Cerebellar cortex (tissue), 1 donor: Measurements from ENCODE around the gene FIZ1.

Source experiments
- DNase-seq: peaks from one replicate; pipeline ENCODE4 v3.0.0-alpha.2; 2015; ENCODE audit warnings: low spot score

FIZ1 gene, protein sequence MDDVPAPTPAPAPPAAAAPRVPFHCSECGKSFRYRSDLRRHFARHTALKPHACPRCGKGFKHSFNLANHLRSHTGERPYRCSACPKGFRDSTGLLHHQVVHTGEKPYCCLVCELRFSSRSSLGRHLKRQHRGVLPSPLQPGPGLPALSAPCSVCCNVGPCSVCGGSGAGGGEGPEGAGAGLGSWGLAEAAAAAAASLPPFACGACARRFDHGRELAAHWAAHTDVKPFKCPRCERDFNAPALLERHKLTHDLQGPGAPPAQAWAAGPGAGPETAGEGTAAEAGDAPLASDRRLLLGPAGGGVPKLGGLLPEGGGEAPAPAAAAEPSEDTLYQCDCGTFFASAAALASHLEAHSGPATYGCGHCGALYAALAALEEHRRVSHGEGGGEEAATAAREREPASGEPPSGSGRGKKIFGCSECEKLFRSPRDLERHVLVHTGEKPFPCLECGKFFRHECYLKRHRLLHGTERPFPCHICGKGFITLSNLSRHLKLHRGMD

DNA sequence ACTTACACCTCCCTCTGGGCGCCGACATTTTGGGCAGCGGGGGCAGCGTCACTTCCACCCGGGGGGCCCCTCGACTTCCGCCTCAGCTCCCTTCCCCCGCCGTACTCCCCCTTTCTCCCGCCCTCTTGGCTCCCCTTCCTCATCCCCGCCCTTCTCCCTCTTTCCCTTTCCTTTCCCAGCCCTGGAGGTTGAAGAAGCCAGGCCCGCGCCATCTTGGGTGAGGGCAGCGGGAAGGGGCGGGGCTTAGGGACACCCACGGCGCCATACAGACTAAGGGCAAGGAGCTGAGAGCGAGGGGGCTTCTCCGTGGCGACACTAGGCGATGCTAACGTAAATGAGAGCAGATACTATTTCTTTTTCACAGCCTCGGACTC, at the start of gene FIZ1:
TSS of gene FIZ1 (minus strand) at position 50 of the 374 bp plus-strand sequence. CDS start 1,652 bp downstream, outside the sequence.
- peak; percentile 99 for DNase-seq

DNA sequence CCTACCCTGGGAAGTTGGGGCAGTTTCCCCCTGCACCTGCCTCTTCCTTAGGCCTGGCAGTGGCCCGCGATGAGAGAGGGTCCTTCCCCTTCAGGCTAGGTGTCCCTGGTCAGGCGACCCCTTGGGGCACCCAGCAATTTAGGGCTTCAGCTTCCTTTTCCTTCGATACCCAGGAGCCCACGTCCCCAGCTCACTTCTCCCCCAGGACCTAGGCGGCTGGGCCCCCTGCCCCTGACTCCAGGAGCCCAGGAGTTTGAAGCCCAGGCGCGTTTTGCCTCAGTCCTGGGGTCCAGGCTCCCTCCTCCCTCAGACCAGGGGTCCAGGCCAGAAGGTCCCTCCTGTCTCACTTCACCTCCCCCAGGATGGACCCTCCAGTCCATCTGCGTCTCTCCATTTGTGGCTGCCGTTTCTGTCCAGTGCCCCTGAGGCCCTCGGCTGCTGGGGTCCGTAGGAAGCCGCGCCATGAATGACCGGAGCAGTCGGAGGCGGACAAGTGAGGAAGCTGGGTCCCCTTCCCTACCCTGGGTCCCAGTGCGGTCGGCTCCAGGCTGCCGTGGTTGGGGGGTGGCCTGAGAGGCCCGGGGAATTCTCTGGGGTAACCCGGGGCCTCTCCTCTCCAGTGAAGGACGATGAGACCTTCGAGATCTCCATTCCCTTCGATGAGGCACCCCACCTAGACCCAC, 49.4 kb upstream of the FIZ1 start:
- DNase-seq = no peak

DNA sequence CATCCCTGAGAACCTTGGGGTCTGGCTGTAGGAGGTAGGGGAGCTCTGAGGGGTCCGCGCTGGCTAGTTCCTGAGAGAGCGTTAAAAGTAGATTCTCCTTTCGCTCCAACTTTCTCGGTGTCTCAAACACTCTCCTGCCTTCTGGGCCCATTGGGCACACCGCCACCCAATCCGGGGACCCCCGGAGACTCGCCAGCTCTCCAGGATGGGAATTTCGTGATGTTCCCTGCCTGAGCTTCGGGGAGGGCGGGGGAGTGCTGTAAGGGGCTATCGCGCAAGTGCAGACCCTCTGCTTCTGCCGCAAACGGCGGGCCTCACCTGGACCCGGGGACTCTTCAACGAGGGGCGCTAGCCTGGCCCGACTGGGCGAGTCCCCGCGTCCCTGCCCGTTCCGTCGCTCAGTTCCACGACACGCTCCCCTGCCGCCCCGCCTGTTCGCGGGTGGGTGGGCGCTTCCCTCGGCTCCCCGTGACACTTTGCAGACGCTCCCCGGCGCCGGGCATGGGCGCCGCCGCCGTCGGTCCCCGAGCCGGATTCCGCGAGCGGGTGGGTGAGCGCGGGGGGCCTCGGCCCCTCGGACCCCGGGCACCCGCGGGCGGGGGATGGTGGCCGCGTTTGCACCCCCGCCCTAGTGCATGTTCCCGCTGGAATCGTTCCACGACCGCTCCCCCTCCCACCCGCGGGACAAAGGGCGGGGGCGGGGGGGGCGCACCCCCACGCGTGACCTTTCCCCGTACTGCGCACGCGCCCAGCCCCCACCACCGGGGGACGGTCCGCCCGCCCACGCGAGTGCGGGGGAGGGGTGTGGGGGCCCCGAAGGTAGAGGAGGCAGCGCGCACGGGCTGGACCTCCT, 48.6 kb upstream of the FIZ1 start, which contains the start of gene CCDC106:
TSS of gene CCDC106 (plus strand) at position 481 of the 853 bp plus-strand sequence. CDS start 835 bp downstream, outside the sequence.
- DNase-seq = peak; percentile 85

DNA sequence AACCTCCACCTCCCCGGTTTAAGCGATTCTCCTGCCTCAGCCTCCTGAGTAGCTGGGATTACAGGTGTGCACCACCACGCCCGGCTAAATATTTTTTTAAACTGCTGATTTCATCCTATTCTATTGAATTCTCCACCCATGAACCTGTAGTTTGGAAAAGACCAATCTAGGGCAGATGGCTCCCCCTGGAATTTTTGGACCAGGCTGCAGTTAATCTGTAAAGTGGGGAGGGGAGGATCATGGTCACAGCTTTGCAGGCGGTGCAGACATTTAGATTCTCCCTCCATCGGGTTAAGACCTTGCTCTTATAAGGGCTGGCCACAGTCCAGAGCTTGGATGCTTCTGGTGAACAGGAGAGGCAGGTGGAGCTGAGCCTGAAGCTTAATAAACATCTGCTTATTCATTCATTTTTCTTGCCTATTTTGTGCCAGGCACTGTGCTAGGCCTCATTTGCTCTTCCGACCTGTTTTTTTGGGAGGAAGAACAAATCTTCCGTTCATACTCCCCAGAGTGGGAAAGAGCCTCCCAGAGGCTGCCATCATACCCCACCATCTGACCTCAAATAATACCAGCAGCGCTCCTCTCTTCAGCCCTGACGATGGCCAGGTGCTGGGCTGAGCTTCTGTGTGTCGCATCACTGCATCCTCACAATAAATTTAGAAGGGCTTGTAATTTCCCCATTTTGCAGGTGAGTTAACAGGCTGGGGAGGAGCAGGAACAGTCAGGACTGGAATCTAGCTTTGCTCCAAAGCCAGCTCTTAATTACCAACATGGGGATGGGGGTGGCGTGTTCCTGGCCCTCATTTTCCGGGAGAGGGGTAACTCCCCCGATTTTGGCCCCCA, 47.8 kb upstream of the FIZ1 start:
- peak; percentile 48 for DNase-seq

DNA sequence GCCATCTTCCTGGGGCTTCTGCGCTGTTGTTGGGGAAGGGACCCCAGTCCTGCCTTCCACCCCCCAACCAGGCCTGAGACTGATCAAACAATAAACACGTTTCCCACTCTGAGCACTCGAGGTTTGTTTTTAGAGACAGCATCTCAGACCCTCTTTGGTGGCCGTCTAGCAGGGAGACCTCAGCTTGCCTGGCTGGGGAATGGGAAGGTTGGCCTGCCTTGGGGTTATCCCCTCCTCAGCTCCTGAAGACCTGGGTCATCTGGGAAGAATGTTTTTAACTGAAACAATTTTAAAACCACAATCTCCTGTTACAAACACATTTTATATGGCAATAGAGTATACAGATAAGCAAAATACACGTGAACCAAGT, 46.2 kb upstream of the FIZ1 start:
- DNase-seq = no peak

DNA sequence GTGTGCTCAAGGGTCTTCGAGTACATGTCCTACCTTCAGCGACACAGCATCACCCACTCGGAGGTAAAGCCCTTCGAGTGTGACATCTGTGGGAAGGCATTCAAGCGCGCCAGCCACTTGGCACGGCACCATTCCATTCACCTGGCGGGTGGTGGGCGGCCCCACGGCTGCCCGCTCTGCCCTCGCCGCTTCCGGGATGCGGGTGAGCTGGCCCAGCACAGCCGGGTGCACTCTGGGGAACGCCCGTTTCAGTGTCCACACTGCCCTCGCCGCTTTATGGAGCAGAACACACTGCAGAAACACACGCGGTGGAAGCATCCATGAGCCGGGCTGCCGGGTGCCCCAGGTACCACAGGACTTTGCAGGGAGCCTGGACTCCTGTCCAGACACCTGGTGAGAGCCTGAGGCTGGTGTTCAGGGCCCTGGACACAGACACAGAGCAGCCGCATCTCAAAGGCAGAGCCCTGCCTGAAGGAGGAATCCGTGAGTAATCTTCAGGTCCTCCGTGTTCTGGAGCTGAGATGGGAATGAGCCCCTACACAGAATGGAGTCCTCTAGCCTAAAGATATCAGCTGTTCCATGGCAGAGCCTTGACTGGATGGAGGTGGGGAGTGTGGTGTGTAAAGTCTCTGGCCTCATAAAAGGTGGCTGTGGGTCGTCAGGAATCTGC, 45.7 kb upstream of the FIZ1 start:
- no peak for DNase-seq

DNA sequence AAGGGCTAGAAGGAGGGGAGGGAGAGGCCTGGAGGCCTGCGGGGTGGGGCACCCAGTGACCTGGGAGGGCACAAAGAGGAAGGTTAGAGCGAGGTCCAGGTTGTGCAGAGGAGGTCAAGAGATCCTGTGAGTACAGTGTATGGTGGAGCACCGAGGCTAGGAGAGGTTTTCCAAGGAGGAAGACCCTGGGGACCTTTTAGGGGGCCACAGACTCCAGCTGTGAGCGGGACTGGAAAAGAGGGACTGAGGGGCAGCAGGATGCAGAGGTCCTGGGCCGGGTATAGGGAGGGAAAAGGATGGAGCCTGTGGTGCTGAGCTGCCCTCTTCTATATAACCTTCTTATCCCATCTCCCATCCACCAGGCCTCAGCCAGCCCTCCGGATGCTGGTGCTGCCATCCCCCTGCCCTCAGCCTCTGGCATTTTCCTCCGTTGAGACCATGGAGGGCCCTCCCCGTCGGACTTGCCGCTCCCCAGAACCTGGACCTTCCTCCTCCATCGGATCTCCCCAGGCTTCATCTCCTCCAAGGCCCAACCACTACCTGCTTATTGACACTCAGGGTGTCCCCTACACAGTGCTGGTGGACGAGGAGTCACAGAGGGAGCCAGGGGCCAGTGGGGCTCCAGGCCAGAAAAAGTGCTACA, 45.0 kb upstream of the FIZ1 start:
- no peak for DNase-seq

DNA sequence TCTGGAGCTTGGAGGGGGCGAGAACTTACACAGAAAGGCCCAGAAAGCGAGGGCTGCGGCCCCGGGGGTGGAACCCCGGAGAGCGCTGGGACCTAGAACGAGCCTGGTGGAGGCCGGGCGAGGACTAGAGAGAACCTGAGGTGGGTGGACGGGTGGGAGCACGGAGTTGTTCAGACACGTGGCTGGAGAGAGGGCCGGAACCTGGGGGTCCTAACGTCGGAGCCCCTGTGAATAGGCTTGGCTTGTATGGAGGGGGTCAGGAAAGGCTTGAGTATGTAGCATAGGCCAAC, 44.5 kb upstream of the FIZ1 start:
- no peak for DNase-seq

DNA sequence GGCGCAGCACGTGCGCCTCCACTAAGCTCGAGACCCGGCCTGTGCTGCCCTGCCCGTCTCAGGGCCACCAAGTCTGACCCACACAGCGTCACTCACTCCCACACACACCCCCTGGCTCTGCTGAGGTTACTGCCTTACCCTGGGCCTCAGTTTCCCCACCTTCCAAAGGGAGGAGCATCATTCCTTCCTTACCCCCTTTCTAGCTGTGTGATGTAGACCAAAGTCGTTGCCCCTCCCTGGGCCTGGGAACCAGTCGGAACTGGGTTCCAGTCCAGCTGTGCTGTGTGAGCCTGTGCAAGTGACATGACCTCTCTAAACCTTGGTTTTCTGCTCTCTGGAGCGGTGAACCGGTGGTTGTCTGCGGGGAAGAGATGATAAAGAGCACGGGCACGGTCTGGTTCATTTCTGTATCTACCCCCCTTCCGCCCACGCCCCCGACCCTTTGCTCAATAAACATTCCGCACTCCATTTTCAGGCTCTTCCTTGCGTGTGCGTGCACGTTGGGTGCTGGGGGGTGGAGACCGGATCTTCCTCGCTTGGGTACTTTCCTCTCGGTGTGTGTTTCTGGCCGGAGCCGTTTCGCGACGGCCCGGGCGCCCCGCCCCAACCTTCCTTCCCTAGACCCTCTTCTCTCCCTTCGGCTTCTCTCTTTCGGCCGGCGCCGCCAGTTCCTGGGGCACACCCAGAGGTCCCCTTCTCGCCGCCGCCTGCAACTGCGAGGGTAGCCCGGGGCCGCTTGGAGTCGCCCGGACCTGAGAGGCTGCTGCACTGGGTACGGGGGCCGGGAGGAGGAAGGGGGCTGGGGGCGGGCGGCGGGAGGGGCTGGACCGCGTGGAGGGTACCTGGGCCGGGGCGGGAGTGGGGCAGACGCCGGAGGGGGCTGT, 43.9 kb upstream of the FIZ1 start, which contains the start of gene ZNF581:
TSS of gene ZNF581 (plus strand) at position 647 of the 884 bp plus-strand sequence. CDS start 923 bp downstream, outside the sequence.
- DNase-seq = peak; percentile 77

DNA sequence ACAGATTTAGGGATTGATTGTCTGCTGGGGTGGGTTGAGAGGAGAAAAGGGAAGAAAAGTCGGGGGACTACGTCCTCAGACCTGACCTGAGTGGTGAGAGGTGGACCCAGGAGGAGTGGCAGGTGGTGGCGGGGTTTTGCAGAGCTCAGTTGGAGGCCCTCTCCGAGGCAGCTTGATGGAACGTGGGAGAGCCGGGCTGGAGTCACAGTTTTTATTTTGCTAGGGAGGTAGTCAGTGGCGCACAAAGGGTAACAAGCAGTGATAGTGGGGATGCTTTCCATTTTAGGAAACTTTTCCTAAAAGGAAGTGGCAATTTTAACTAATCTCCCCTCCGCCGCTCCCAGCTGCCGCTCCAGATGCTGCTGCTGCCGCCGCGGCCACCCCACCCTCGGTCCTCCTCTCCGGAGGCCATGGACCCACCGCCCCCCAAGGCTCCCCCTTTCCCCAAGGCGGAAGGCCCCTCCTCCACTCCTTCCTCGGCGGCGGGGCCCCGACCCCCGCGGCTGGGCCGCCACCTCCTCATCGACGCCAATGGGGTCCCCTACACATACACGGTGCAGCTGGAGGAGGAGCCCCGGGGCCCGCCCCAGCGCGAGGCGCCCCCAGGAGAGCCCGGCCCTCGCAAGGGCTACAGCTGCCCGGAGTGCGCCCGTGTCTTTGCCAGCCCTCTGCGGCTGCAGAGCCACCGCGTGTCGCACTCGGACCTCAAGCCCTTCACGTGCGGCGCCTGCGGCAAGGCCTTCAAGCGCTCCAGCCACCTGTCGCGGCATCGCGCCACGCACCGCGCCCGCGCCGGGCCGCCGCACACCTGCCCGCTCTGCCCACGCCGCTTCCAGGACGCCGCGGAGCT, 43.1 kb upstream of the FIZ1 start:
- no peak for DNase-seq

DNA sequence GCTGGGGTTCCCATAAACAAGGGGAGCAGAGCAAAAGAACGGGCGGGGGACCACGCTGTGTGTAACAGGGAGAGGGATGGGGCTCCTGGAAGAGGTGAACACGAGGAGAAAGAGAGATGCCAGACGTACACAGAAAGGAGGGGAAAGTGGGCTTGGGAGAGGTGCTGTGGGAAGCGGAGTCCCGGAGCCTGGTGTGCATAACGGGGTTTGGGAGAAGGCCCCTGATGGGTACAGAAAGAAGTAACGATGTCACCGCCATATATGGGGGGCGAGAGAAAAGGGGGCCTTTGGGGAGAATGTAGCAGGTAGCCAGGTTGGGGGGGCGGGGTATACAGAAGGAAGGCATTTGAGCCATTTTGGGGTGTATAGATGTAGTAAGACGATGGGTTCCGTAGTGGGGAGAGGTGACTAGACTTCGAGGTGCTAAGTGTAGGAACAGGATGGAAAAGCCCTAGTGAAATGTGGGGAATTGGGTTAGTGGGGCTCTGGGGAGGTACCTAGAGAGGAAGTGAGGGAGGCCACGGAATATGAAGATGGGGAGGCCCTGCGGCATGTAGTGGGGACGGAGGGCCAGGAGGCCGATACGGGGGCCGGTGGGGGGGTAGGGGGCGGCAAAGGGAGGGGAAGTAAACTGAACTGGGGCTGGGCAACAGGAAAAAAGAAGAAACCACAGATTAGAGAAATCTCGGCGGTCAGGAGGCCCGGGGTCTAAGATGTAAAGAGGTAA, 42.3 kb upstream of the FIZ1 start:
- peak; percentile 51 for DNase-seq

DNA sequence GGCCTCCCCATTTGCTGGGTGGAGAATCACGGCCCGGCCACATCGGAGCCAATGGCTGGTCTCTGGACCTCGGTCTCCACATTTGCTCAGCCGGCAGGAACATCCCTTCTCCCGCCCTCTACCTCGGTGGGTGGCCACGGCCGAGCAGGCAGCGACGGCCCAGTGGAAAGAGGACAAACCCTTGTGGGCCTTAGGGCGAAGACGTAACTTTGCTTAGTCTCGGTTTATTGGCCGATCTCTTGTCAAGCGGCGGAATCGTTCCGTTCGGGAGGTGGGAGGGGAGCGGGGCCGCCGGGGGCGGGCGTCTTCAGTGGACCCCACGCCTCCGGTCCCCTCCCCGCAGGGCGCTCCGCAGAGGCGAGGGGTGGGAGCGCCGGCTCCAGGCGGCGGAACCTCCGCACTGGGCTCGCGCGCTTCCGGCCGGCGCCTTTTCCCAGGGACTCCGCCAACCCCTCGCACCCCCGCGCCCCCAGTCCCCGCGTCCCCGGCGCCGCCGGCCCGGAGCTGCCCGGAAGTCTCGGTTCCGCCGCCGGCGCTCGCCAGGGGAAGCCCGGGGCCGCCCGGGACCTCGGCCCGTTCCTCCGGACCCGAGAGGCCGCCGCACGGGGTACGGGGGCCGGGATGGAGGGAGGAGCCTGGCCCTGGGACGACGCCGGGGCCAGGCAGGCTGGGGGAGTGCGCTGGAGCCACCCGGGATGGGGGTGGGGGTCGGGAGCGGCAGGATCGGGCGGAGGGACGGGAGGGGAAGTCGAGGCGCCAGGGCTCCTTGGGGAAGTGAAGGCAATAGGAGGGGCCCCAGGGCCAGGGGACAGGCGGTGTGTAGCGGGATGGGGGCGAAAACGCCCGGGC, 41.5 kb upstream of the FIZ1 start, which contains the start of gene ZNF580:
TSS of gene ZNF580 (plus strand) at position 426 of the 849 bp plus-strand sequence. CDS start 1,507 bp downstream, outside the sequence.
- peak; percentile 69 for DNase-seq

DNA sequence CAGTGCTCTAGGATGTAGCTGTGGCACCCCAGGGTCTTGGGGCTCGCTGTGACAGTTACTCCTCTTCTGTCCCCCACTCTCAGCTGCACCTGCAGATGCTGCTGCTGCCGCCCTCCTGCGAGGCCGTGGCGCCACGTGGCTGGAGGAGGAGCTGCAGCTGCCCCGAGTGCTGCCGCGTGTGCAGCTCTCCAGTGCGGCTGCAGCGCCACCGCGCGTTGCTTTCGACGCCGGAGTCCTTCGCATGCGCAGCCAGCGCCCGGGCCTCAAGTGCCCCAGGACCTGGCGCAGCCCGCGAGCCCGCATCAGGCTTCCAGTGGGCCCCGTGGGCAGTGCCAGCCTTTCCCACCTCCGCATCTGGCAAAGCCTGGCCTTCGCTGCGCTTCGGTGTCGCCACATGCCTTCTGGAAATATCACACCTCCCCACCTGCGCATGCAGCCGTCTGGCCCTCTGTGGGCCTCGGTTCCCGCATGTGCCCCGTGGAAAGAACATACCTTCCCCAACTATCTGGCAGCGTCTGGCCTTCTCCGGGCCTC, 40.8 kb upstream of the FIZ1 start:
- DNase-seq = no peak

DNA sequence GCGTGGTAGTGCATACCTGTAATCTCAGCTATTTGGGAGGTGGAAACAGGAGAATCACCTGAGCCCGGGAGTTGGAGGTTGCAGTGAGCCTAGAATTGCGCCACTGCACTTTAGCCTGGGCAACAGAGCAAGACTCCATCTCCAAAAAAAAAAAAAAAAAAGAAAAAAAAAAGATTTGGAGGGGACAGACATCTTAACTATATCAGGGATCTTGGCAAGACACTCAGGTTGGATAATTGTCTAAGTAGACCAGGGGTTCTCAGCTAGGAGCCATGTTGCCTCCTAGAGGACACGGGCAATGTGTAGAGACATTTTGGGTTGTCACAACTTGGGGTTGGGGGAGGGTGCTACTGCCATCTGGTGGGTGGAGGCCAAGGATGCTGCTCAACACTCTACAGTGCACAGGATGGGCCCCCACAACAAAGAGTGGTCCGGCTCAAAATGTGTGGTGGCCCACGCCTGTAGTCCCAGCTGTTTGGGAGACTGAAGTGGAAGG, 39.6 kb upstream of the FIZ1 start:
- DNase-seq = no peak

DNA sequence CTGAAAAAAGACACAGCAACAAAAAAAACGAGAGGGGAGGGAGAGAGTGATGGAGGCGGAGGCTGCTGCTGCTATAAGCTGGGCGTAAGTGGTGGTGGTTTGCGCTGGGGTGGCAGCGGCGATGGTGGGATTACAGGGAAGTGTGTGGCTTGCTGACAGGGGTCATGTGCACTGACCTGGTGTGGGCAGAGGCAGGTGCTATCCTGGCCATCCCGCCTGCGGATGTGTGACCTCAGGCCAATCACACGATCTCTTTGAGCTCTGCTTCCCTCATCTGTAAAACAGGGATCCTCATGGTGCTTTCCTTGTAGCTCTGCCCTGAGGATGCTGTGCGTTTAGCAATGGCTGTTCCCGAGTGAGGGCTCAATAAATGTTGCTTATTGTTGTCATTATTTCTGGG, 38.2 kb upstream of the FIZ1 start:
- DNase-seq = no peak

DNA sequence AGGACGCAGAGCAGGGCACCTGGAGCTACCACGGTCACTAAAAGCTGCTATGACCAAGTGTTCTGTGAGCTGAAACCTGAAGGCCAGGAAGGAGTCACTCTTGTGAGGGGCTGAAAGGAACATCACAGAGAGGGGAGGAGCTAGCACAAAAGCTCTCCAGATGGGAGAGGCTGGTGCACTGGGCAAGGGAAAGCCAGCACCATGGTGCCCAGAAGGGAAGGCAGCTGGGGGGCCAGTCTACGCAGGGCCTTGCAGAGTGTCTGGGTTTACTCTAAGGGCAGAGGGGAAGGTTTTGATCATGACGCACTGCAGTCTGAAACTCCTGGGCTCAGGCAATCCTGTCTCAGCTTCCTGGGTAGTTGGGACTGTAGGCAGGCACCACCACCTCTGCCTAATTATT, 37.4 kb upstream of the FIZ1 start:
- DNase-seq = no peak
